H9 (cell line): ENCODE data around the gene CCDC187. TPM values are rescaled to one million over a fixed set of nuclear protein-coding genes. Genes with fewer than 3 reads are reported as not detected.
A peak's percentile ranks its signal among the peaks of the same experiment; 100 is the strongest.

Experiments used
- DNase-seq: peaks from one replicate; pipeline ENCODE4 v3.0.0-alpha.2; 2017
- H2AFZ ChIP-seq: one replicate; pipeline ENCODE4 v1.6.1; 2013; ENCODE audit warnings: mild to moderate bottlenecking, low read length, control low read depth, moderate library complexity
- H2AK5ac ChIP-seq: 2 replicates; pipeline ENCODE4 v1.6.1; 2013; ENCODE audit warnings: low read length, control low read depth, mixed read lengths; ENCODE audit not compliant: insufficient read length
- H2BK120ac ChIP-seq: one replicate; pipeline ENCODE4 v1.6.1; 2013; ENCODE audit warnings: low read depth, mild to moderate bottlenecking, low read length, control low read depth, inconsistent platforms; ENCODE audit not compliant: poor library complexity, severe bottlenecking
- H2BK12ac ChIP-seq: 2 replicates; pipeline ENCODE4 v1.6.1; 2013; ENCODE audit warnings: low read length, control low read depth, mixed read lengths, low read depth; ENCODE audit not compliant: insufficient read length
- H2BK15ac ChIP-seq: 2 replicates; pipeline ENCODE4 v1.6.1; 2013; ENCODE audit warnings: low read depth, low read length, control low read depth
- H2BK20ac ChIP-seq: one replicate; pipeline ENCODE4 v1.6.1; 2013; ENCODE audit warnings: low read depth, mild to moderate bottlenecking, low read length, control low read depth, inconsistent platforms; ENCODE audit not compliant: poor library complexity, severe bottlenecking
- H2BK5ac ChIP-seq: 2 replicates; pipeline ENCODE4 v1.6.1; 2013; ENCODE audit warnings: low read length, control low read depth, mixed read lengths; ENCODE audit not compliant: insufficient read length
- H3K14ac ChIP-seq: 2 replicates; pipeline ENCODE4 v1.6.1; 2013; ENCODE audit warnings: low read length, control low read depth; ENCODE audit not compliant: insufficient read depth
- H3K18ac ChIP-seq: 2 replicates; pipeline ENCODE4 v1.6.1; 2013; ENCODE audit warnings: low read depth, mild to moderate bottlenecking, mixed read lengths, low read length, control low read depth; ENCODE audit not compliant: insufficient read length
- H3K23ac ChIP-seq: 2 replicates; pipeline ENCODE4 v1.6.1; 2013; ENCODE audit warnings: low read length, control low read depth, mixed read lengths, low read depth; ENCODE audit not compliant: insufficient read length
- H3K23me2 ChIP-seq: 2 replicates; pipeline ENCODE4 v1.6.1; 2013; ENCODE audit warnings: low read depth, mild to moderate bottlenecking, mixed read lengths, low read length, control low read depth; ENCODE audit not compliant: insufficient read length, poor library complexity, severe bottlenecking
- H3K27ac ChIP-seq: 2 replicates; pipeline ENCODE4 v1.5.1; 2013; ENCODE audit warnings: low read length, control low read depth, mixed read lengths, low read depth; ENCODE audit not compliant: insufficient read length
- H3K27me3 ChIP-seq: 2 replicates; pipeline ENCODE4 v1.6.1; 2013; ENCODE audit warnings: low read length, control low read depth, inconsistent platforms; ENCODE audit not compliant: insufficient read depth
- H3K4ac ChIP-seq: 2 replicates; pipeline ENCODE4 v1.6.1; 2013; ENCODE audit warnings: low read depth, mild to moderate bottlenecking, control low read depth, inconsistent platforms, low read length, moderate library complexity
- H3K4me1 ChIP-seq: 2 replicates; pipeline ENCODE4 v1.6.1; 2013; ENCODE audit warnings: low read length, control low read depth, inconsistent platforms; ENCODE audit not compliant: insufficient read depth
- H3K4me2 ChIP-seq: 2 replicates; pipeline ENCODE4 v1.6.1; 2013; ENCODE audit warnings: low read length, control low read depth, mixed read lengths; ENCODE audit not compliant: insufficient read length, insufficient read depth
- H3K56ac ChIP-seq: 2 replicates; pipeline ENCODE4 v1.6.1; 2013; ENCODE audit warnings: low read depth, mild to moderate bottlenecking, mixed read lengths, low read length, control low read depth; ENCODE audit not compliant: insufficient read length
- H3K79me1 ChIP-seq: 2 replicates; pipeline ENCODE4 v1.6.1; 2013; ENCODE audit warnings: low read depth, mild to moderate bottlenecking, moderate library complexity, low read length, control low read depth, inconsistent platforms; ENCODE audit not compliant: insufficient read depth, poor library complexity, severe bottlenecking
- H3K79me2 ChIP-seq: 2 replicates; pipeline ENCODE4 v1.6.1; 2013; ENCODE audit warnings: low read length, control low read depth, inconsistent platforms; ENCODE audit not compliant: insufficient read depth
- H3K9ac ChIP-seq: 2 replicates; pipeline ENCODE4 v1.6.1; 2013; ENCODE audit warnings: low read length, control low read depth, mixed read lengths; ENCODE audit not compliant: insufficient read length; ENCODE audit errors: extremely low read depth
- H3K9me3 ChIP-seq: one replicate; pipeline ENCODE4 v1.6.1; 2013; ENCODE audit warnings: low read depth, low read length, inconsistent platforms; ENCODE audit not compliant: control insufficient read depth
- H3T11ph ChIP-seq: one replicate; pipeline ENCODE4 v1.6.1; 2013; ENCODE audit warnings: mild to moderate bottlenecking, low read length, control low read depth, inconsistent platforms
- H4K20me1 ChIP-seq: one replicate; pipeline ENCODE4 v1.6.1; 2013; ENCODE audit not compliant: control insufficient read depth, insufficient read length, insufficient read depth
- H4K5ac ChIP-seq: 2 replicates; pipeline ENCODE4 v1.6.1; 2013; ENCODE audit warnings: low read depth, mild to moderate bottlenecking, mixed read lengths, low read length, control low read depth; ENCODE audit not compliant: insufficient read length
- H4K8ac ChIP-seq: replicated peaks from 2 replicates; pipeline ENCODE4 v1.6.1; 2013; ENCODE audit warnings: low read length, control low read depth, mixed read lengths, low read depth; ENCODE audit not compliant: insufficient read length
- H4K91ac ChIP-seq: 2 replicates; pipeline ENCODE4 v1.6.1; 2013; ENCODE audit warnings: low read depth, mild to moderate bottlenecking, moderate library complexity, mixed read lengths, low read length, control low read depth; ENCODE audit not compliant: insufficient read length
- H3K27ac Mint-ChIP-seq, 3 experiments: 2 replicates in 2 of 3; 3 replicates in 1 of 3; pipeline ENCODE4 v1.8.0; 2020 to 2021; ENCODE audit warnings: mixed read lengths in 3 of 3, mild to moderate bottlenecking in 1 of 3, moderate library complexity in 1 of 3
- H3K27me3 Mint-ChIP-seq: 2 replicates; pipeline ENCODE4 v1.8.0; 2021; ENCODE audit warnings: low read depth, mild to moderate bottlenecking, moderate library complexity, mixed read lengths
- H3K36me3 Mint-ChIP-seq, 3 experiments: 2 replicates in 2 of 3; 3 replicates in 1 of 3; pipeline ENCODE4 v1.8.0; 2020 to 2021; ENCODE audit warnings: low read depth in 3 of 3, mixed read lengths in 3 of 3; ENCODE audit not compliant: insufficient read depth in 1 of 3
- H3K4me1 Mint-ChIP-seq, 2 experiments: 2 replicates each; pipeline ENCODE4 v1.8.0; 2020; ENCODE audit warnings: mixed read lengths in 2 of 2
- H3K4me3 Mint-ChIP-seq, 2 experiments: 2 replicates in 1 of 2; 3 replicates in 1 of 2; pipeline ENCODE4 v1.8.0; 2020 to 2021; ENCODE audit warnings: mild to moderate bottlenecking in 2 of 2, mixed read lengths in 2 of 2, moderate library complexity in 1 of 2
- H3K9me3 Mint-ChIP-seq, 2 experiments: 2 replicates in 1 of 2; 3 replicates in 1 of 2; pipeline ENCODE4 v1.8.0; 2020; ENCODE audit warnings: mild to moderate bottlenecking in 2 of 2, mixed read lengths in 2 of 2, moderate library complexity in 1 of 2
- CTCF ChIP-seq: fragments of 200-600 bp; sonication (generic); conservative IDR thresholded peaks from 3 replicates; pipeline ENCODE4 v1.8.0; 2021; ENCODE audit warnings: antibody characterized with exemption, mild to moderate bottlenecking
- WGBS: extraction: QIAGEN DNeasy Blood & Tissue Kit; methylation state at CpG from one replicate; pipeline ENCODE4 v1.1.7; 2013; ENCODE audit warnings: missing lambda C conversion rate, low lambda C conversion rate, mixed read lengths; ENCODE audit not compliant: insufficient read length; ENCODE audit errors: extremely low coverage; 5-methylcytosine and 5-hydroxymethylcytosine counted together
- total RNA-seq: library from RNA; stranded (reverse); gene quantifications from 2 replicates; pipeline ENCODE4 v1.2.1, GENCODE V29; 2021

CCDC187 gene
- total RNA-seq, 1 experiment from 2014 or later: 0.07 TPM

DNA sequence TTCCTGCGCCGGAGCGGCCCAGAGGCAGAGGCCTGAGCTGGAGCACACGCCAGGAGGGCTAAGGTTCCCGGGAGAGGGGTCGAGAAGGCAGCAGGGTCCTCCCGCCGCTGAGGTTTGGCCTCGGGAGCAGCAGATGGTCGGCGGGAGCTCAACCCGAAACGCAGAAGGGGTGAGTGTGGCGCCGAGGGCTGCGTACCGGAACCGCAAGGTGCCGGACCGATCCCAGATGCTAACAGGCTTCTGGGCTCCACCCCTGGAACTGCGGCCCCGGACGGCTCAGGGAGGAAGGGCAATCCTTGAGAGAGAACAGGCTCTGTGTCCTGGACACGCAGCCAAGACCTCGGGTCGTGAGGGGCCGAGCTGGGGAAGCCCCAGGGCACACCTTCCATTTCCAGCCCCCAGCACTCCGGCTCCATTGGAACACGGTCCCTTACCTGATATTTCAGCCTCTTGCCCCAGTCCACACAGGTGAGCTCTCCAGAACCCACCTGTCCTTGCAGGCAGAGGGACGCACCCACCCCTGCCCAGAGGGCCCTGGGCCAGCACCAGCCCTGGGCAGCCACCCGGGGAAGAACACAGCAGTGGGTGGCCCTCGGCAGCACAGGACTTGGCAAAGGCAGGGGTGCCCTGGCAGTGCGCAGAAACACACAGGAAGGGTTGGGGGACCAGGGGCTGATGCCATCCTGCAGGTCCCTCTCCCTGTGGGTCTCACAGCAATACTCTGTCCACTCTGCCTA is 100.3 kb downstream of the CCDC187 start:
- Histone ChIP-seq H2BK12ac (no peak overlapping the region), H3T11ph (no peak overlapping the region), H3K23ac (no peak overlapping the region), H2BK5ac (no peak overlapping the region), H3K27me3 (peaks cover 58% of the 10 kb centered on the region), H3K27ac (no peak overlapping the region), H3K14ac (no peak overlapping the region), H2BK120ac (no peak overlapping the region), H4K8ac (no peak overlapping the region), H3K23me2 (peaks cover 3% of the 10 kb centered on the region), H4K91ac (no peak overlapping the region), H3K4me2 (peak overlapping the region; percentile 5), H3K56ac (no peak overlapping the region), H3K79me1 (no peaks in the 10 kb centered on the region), H4K5ac (no peak overlapping the region), H4K20me1 (no peaks in the 10 kb centered on the region), H2AFZ (no peak overlapping the region), H3K4ac (no peak overlapping the region), H3K4me1 (no peaks in the 10 kb centered on the region), H3K9me3 (no peaks in the 10 kb centered on the region), H3K79me2 (no peaks in the 10 kb centered on the region), H2BK20ac (no peak overlapping the region), H3K9ac (no peak overlapping the region), H2BK15ac (no peak overlapping the region), H3K18ac (no peak overlapping the region), H2AK5ac (no peak overlapping the region)
- H3K4me1 Mint-ChIP-seq: peaks cover 0 to 11% of the 10 kb centered on the region in 2 experiments; a peak in 2 of 4 replicates
- no peak for TF ChIP-seq CTCF
- H3K27ac Mint-ChIP-seq: no peak overlapping the region; a peak in 1 of 7 replicates
- DNase-seq: no peak
- H3K4me3 Mint-ChIP-seq: no peak overlapping the region; a peak in 1 of 5 replicates
- H3K36me3 Mint-ChIP-seq: peaks cover 7 to 16% (median 10%) of the 10 kb centered on the region in 3 experiments; a peak in 5 of 7 replicates
- WGBS: no CpG with 5 or more reads among the region's 33 CpGs
- no peaks in the 10 kb centered on the region for H3K9me3 Mint-ChIP-seq
- H3K27me3 Mint-ChIP-seq: peaks cover 77% of the 10 kb centered on the region
